ENCODE measurements around the gene BTK. TPM values are rescaled to one million over a fixed set of nuclear protein-coding genes. Genes with fewer than 3 reads are reported as not detected.

Gene BTK
- 11.5 TPM for total RNA-seq
- long read RNA-seq, transcript BTK-201 (19 exons, 2,579 nt) = major isoform, 15 of 21 reads
- long read RNA-seq, partial matches to known transcripts = 3 of 21 reads
- long read RNA-seq, other reads (novel, unspliced or antisense) = 3 of 21 reads

DNA sequence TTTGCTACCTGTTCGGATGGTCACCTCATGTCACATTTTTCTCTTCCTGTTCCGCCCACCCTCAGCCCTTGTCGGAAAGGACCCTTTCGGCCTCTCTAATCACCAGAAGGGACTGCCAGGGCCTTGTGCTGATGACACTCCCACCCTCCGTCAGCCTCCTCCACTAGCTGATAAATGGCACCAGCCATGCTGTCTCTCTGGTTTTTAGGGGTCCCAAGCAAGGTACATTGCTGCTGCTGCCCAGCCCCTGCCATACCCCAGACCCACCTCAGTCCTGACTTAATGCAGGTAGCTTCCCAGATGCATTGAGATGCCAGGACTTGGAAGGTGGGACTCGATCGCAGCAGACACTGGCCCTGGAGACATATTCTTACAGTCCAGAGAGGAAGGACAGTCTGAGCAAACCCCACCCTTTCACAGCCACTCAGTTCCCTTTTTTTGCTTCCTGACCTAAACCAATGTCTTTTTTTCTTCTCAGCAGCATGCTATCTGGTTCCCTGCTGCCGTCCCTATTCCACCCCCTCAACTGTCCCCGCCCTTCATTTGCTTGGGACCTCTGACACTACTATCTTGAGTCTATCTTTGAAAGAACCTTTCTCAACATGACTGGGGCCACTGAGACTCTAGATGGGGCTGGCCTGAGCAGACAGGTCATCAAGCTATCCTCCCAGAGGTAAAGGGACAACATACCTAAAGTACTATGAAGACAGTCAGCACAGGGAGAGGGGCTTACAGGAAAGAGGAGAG, at the start of gene BTK:
Gene BTK (minus strand): TSS at position 397 of the 747 bp plus-strand sequence. CDS start 10,907 bp downstream, outside the sequence.
- DNase-seq (ENCODE audit: low spot score) = no peak

DNA sequence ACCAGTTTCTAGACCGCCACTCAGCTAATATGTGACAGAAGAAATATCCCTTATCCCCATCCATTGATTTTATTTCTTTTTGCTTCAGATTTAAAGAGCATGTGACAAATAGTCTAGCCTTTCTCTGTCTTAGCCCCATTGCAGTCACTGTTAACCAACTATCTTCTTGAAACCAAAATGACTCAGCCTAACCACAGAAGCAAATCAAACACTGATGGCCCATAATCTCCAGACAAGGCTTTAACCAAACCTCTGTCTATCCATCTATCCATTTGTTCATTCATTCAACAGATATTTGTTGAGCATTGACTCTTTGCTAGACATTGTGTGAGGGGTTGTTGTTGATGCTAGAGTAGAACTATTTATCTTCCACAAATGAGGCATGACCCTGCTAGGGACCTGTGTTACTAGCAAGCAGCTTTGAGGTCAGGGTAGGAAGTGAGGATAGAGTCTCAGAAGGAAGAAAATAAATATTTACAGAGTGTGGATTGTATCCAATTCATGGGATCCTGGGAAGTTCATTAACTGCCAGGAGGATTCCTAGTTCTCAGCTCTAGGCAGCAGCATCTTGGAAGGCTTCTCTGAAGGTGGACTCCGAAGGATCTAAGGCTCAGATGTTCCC, 44.6 kb upstream of the BTK start:
- no peak for DNase-seq (ENCODE audit: low spot score)

DNA sequence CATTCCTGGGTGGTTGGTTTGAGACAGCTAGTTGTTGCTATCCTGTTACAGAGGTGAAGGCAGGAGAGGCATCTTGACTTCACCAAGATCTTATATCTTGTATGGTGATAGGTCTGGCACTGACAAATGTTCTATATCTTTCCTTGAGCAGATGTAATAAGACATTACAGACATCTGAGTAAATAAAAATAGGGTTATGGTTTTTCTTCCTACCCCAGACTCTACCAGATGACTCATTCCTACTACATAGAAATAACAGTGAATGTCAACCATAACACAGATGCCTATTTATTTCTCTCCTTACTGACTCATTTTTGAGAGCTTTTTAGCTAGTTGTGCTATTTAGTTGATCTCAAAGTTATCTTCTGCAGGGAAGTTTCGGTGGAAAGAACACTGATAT, 43.9 kb upstream of the BTK start:
- DNase-seq (ENCODE audit: low spot score) = no peak

DNA sequence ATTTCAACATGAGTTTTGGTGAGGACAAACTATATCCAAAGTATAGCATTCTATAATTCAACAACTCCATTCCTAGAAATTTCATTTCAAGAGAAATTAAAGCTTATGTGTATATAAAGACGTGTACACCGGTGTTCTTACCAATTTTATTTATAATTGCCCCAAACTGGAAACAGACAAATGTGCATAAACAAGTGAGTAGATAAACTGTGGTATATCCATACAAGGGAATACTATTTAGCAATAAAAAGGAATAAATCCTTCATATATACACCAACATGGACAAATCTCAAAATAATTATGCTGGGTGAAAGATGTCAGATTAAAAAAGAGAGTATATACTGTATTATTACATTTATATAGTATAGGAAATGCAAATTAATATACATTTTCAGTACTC, 42.0 kb upstream of the BTK start:
- DNase-seq (ENCODE audit: low spot score) = no peak

DNA sequence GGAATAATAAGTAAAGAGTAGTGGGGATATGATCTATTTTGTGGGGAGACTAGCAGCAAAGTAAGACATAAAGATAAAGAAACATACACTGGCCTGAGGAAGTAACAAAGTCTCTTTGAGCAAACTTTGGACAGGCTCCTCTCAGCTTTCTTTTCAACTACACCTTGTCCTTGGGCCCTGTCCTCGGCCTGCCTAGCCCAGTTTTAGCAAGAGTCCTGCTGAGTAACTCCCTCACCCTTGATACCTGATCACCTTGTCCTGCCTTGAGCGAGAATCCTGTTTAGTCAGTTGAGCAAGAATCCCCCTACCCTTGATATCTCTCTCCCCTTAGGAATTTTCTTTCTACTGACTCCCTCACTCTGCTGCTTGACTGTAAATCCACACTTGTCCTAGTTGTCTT, 33.5 kb upstream of the BTK start:
- no peak for DNase-seq (ENCODE audit: low spot score)

DNA sequence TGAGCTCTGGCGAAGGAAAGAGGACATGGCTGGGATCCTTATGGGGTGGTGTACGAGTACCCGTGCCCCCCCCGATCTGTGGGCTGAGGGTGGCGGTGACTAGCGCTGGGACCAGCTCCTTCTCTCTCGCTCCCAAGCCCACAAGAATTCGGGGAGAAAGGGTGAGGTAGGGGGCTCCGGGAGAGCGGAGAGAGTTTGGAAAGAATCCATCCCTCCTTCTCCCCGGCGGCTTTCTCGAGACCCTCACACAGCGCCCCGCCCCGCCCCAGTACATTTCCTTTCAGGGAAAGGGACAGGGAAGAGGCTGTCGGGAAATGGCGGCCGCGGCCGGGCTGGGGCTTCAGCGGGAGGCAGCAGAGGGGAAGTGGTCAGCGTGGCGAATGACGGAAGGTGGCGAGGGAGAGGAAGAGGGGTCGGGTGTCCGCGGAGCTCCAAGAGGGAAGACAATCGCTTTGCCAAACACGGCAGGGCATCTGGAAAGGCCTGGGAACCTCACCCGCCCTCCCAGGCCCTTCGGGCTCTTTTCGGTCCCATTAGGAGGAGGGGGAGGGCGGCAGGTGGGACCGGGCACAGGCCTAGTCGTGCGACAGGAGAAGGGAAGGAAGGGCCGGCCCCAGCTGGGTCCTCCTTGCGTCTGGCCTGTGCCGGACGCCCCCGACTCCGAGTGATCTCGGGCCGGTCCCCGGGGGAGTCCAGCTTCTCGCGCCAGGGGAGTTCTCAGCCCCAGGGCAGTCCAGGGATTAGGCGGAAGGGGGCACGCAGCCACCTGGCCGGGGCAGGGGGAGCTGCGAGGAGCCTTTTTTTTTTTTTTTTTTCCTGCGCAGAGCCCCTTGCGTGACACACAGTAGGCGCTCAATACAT, 32.2 kb upstream of the BTK start:
- DNase-seq (ENCODE audit: low spot score) = no peak

DNA sequence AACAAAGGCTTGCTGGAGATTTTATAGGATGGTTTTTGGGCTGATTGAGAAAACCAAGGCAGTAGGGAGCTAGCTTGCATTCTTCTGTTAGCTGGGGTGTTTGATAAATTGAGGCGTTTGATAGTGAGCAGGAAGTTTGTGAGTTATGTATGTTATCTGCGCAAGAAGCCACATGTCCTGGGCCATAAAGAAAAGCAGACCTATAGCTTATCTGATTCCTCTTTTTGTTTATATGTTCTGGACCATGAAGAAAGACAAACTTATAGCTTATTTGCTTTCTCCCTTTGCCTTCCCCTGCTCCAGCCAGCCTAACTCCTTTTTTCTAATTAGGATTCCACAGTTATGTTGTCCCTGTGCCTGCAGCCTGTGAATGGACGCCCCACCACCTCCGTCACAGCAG, 31.2 kb upstream of the BTK start:
- DNase-seq (ENCODE audit: low spot score) = no peak

DNA sequence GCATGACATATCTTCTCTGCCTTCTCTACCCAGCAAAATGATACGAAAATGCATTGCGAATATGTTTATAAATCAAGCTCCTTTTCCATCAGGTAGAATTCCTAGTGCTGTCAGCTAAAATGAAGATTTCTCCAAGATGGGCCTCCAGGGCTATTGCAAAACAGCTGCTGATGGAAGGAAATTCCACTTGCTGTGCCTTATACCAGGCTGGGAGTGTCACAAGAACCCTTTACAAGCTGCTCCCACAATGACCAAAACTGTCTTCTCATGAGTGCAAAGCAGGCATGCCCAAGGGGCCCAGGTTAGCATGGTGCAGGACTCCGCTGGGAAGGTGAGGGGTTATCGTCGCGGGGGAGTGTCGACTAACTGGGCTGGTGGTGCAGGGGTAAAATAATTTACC, 30.7 kb upstream of the BTK start:
- DNase-seq (ENCODE audit: low spot score) = no peak

DNA sequence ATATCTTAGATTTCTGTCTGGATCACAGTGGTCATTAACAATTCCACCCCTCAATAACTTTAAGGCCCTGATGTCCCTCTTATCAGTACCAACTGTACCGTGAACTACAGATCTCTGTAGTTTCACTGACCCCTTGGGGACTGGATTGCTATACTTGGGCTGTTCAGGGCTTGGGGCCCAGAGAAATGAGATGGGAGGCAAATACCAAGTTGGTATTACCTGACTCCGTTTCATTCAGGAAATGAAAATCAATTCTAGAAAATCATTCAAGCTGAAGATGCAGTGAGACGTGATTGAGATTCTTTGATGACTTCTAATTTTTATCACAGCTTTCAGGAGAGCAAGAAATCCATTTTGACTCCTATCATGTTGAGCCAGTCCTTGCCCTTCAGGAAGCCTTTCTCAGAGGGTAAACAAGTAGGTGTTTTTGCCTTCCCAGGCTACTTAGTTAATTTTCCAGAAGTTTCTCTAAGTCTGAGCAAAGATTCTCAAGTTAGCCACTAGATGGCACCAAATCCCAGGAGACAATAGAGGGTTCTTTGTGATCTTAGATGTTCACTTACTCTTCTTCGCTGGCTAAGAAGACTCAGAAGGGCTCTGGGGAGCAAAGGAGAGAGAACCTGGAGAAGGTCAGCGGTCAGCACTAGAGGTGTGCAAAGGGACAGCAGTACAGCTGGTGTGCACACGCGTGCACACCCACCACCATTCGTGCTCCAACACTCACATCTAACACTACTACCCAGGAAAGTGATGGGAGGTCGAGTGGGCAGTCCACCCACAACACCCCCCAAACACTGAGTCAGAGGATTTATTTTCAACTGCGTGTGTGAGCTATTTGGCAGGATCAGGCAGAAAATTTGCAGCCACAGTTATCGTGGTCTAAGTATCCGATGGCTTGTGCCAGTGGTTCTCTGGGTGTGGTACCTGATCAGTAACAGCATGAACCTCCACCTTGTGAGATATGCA, 29.5 kb upstream of the BTK start:
- DNase-seq (ENCODE audit: low spot score) = no peak

DNA sequence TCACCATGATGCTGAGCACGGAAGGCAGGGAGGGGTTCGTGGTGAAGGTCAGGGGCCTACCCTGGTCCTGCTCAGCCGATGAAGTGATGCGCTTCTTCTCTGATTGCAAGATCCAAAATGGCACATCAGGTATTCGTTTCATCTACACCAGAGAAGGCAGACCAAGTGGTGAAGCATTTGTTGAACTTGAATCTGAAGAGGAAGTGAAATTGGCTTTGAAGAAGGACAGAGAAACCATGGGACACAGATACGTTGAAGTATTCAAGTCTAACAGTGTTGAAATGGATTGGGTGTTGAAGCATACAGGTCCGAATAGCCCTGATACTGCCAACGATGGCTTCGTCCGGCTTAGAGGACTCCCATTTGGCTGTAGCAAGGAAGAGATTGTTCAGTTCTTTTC, 26.0 kb upstream of the BTK start:
- DNase-seq (ENCODE audit: low spot score) = no peak

DNA sequence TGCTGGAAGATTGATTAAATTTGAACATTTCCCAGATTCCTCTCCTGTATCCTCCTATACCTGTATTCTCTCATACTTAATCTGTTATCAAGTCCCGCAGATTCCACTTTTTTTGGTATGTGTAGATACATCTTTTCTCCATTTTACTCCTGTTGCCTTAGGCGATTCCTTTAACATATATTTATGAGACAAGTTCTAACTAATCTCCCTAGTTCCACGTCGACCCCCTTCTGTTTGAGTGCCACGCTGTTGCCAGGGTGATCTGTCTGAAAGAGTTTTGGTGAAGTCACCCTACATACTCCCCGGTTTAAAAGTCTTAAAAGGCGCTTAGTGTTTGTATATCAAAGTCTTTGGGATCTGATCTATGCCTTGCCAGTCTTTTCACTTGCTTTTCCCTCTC, 24.5 kb upstream of the BTK start:
- DNase-seq (ENCODE audit: low spot score) = no peak

DNA sequence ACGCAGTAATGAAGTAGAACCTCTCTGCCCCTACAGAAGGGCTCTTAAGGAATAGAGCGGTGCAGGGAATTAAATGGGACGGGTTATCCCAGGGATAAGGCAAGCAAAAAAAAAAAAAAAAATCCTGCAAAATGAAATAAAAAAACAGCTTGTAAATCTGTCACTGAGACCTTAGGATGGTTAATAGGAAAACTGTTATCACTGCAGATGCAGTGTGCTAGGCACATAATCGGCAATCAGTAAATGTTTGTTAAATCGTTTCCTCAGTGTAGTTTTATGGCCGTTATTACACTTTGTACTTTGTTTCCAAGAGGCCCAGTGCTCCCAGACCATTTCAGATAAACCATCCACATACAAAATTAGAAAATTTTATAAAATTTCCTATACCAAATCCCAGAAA, 23.1 kb upstream of the BTK start:
- DNase-seq (ENCODE audit: low spot score) = no peak

DNA sequence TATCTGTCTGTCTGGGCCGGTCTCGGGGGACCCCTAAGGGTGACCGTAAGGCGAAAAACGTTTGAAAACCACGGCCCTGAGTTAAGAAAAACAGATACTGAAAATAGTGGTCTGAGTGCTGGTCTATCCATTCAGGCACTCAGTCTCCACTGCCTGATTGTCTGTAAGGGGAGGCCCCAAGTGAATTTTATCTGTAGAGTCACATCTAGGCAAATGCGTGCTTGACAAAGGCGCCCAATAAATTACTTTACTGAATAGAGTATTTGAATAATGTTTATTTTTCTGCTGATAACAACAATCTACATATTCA, 22.5 kb upstream of the BTK start:
- no peak for DNase-seq (ENCODE audit: low spot score)

DNA sequence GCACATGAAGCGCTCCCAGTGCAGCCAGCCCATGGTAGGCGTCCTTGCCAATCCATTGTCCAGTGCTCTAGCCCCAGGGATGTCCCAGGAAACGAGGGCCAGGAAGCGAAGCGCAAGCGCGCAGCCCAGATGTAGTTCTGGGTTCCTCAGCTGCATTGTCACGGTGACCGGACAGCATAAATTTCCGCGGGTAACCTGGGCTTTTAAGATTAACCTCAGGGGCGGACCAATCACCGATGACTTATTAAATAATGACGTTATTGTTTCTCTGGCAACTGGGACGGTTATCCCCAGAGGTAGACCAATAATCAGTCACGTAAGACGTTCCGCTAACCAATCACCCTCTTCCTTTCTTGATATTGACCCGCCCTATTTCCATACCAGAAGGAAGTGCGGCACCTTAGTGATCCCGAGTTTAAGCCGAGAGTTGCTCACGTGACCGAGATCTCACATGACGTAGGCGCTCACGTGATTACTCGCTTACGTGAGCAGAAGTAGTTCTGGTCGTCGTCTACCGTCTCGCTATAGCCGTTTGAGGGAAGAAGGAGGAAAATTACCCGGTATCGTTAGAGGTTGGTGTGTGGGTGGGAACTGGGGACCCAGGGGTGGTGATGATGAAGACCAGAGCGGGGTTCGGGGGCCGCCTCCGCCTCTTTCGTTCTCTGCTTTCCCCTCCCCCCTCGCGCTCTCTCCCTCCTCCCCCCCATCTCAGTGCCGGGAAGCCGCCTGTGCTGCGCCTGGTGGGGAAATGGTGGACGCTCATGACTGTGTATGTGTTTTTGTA, 21.9 kb upstream of the BTK start, which contains the start of the genes GLA and HNRNPH2:
Gene GLA (minus strand): TSS at position 178 of the 784 bp plus-strand sequence. CDS start 22 bp downstream, at position 156.
Gene HNRNPH2 (plus strand): TSS at position 475 of the 784 bp plus-strand sequence. CDS start 3,767 bp downstream, outside the sequence.
- no peak for DNase-seq (ENCODE audit: low spot score)

DNA sequence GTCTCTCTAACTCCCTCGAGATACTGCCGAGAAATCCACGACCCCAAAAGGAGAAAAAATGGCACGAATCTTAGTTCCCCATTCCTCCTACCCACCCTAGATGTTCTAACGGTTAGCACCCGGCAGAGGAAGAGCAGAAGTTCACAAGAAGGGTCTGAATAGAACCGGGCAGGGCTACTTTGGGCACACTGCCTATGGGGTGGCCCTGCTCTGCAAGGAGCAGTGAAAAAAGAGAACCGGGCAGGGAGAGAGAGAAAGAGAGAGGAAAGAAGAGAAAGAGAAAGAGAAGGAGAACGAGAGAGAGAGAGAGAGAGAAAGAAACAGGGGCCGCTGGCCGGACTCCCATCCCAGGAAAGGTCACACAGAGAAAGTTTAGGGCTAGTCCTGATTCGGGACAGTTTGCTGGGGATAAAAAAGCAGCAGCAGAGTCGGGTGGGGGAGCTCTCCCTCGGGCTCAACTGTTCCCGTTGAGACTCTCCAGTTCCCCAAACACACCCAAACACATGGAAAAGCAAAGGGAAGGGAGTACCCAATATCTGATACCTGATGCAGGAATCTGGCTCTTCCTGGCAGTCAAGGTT, 21.3 kb upstream of the BTK start:
- no peak for DNase-seq (ENCODE audit: low spot score)

DNA sequence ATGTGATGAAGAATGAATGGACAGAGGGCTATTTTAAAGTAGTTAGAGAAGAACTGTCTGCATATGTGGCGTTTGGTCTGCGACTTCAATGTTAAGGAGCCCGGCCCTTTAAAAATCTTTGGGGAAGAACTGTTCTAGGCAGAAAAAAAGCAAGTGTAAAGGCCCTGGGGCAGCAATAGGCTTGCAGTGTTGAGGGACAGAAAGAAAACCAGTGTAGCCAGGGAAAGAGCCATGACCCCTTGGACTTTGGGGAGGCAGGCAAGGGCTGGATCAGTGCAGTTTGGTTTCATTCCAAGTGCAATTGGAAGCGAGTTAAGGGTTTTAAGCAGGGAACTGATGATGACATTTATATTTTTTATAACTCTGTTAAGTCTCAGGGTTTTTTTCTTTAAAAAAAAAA, 13.8 kb upstream of the BTK start:
- no peak for DNase-seq (ENCODE audit: low spot score)

DNA sequence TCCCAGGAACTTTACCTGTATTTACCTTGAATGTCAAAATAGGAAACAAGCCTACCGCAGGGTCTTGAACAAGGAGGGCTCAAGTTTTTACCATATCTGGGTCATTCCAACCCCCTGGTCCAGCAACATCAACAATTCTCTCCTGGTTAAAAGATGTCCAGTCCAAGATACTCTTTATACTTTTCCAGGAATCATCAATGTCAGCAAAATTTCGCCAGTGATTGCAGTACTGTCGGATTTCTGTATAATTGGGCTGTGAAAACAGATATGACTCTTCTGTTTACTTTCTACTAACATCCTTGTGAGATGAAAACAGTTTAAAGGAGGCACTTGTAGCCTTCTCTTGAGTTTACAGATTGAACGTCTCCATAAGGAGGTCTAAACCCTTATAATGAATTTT, 12.7 kb upstream of the BTK start:
- no peak for DNase-seq (ENCODE audit: low spot score)

DNA sequence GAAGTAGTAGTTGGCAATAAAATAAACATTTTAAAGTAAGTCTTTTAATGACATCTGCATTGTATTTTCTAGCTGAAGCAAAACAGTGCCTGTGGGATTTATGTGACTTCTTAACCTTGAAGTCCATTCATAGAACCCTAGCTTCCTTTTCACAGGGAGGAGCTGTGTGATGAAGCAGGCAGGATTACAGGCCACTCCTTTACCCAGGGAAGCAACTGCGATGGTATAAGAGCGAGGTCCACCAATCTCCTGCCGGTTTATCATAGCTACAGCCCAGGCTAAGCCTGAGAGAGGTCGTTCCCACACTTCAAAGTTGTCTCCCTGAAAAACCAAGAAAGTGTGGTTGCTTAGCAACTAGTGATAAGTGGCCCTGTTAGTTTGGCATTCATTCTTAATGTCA, 11.8 kb upstream of the BTK start:
- no peak for DNase-seq (ENCODE audit: low spot score)

DNA sequence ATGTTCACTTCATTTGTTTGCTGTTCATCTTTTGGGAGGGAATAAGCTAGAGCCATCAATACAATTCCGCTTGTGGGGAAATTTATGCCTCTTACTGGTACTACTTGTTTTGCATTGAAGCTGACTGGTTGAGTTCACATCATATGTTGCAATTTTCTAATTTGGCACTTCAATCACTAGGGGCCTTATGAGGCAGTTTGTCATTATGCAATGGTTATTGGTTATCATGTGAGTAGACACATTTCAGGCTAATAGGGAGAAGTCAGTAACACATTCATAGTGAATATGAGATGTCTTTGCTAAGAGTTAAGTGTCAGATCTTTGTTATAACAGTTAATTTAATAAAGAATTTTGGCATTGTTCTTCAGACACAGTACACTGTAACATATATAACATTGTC, 9.8 kb upstream of the BTK start:
- DNase-seq (ENCODE audit: low spot score) = no peak

DNA sequence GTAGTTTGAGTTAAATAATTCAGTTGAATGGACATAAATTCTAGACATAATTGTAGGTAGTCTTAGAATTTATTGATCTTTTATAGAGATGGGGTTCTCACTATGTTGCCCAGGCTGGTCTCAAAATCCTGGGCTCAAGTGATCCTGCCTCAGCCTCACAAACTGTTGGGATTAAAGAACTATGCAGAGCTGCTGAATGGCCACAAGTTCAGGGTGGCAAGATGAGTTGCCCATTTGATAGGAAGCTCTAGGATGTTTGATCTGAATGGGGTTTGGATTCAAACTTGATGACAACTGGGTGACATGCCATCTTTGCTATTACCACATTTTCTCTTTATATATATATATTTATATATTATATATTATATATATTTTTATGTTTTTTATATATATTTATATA, 8.4 kb upstream of the BTK start:
- DNase-seq (ENCODE audit: low spot score) = no peak
